Fibroblast of mammary gland (primary cell): Measurements from ENCODE around the gene PHLPP2.

Experiments
- DNase-seq: peaks from one replicate; pipeline ENCODE4 v3.0.0-alpha.2; 2010; ENCODE audit warnings: low read depth
- H3K4me3 ChIP-seq: 2 replicates; pipeline ENCODE4 v1.5.1; 2011; ENCODE audit warnings: low read depth, mild to moderate bottlenecking, low read length, moderate library complexity; ENCODE audit not compliant: control insufficient read depth
- CTCF ChIP-seq: conservative IDR thresholded peaks from 2 replicates; pipeline ENCODE4 v1.5.1; 2011; ENCODE audit warnings: low read depth, low read length, inconsistent platforms; ENCODE audit not compliant: control insufficient read depth, insufficient read depth

Gene PHLPP2

GRCh38 chr16:71681360-71681759 is 43.1 kb downstream of the PHLPP2 start:
- TF ChIP-seq CTCF = no peak
- no peak overlapping the region for H3K4me3 ChIP-seq

GRCh38 chr16:71676236-71676635 is 48.3 kb downstream of the PHLPP2 start:
- no peak for DNase-seq
- no peak for TF ChIP-seq CTCF

More at GRCh38 chr16:71681360-71681759, 43.1 kb downstream of the PHLPP2 start:
- DNase-seq = no peak

DNA sequence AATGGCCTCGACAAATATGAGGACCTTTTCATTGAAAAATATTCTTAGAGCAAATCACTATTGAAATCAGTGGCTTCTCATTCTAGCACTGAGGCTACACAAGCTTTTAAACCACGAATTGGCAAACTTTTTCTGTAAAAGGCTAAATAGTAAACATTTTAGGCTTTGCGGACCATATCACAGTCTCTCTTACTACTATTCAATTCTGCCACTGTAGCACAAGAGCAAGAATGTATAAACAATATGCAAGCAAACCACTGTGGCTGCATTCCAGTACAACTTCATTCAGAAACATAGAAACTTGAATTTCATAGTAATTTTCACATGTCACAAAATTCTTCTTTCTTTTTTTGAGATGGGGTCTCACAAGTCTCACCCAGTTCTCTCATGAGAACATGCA is 49.1 kb downstream of the PHLPP2 start:
- no peak for TF ChIP-seq CTCF
- DNase-seq = no peak
- H3K4me3 ChIP-seq = no peak overlapping the region

More at GRCh38 chr16:71676236-71676635, 48.3 kb downstream of the PHLPP2 start:
- H3K4me3 ChIP-seq = no peak overlapping the region

DNA sequence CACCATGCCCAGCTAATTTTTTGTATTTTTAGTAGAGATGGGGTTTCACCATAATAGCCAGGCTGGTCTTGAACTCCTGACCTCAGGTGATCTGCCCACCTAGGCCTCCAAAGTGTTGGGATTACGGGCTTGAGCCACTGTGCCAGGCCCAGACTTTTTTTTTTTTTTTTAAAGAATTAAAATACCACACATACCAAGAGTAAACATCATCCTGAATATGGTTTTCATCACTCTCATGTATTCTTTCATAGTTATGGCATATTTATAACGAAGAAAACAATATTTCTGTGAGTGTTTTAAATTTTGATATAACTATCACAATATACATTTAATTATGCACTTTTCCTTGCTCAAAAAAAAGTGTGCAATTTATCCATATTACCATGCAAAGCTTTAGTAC is 50.3 kb downstream of the PHLPP2 start:
- no peak for TF ChIP-seq CTCF
- DNase-seq = no peak
- no peak overlapping the region for H3K4me3 ChIP-seq

- no peak for DNase-seq
- no peak overlapping the region for H3K4me3 ChIP-seq
- TF ChIP-seq CTCF = no peak
These were observed 50.9 kb downstream of the PHLPP2 start for GRCh38 chr16:71673582-71673973.

- no peak for TF ChIP-seq CTCF
- DNase-seq = no peak
These were observed 51.5 kb downstream of the PHLPP2 start for GRCh38 chr16:71672803-71673581.

More at GRCh38 chr16:71672803-71673581, 51.5 kb downstream of the PHLPP2 start:
- no peak overlapping the region for H3K4me3 ChIP-seq
